GM18511 (cell line): ENCODE data around the gene CEACAM21.
"Not testable (repeated sequence)": the region's sequence is repeated elsewhere in the genome, so short reads cannot be mapped to it uniquely, and the experiment has no call there.

Experiments
- ATAC-seq: cut with Tn5 transposase; IDR thresholded peaks from one replicate; pipeline ENCODE4 v1.9.1; 2021; ENCODE audit warnings: mild to moderate bottlenecking, moderate library complexity; ENCODE audit not compliant: unreplicated experiment

The CEACAM21 gene

GRCh38 chr19:41548954-41549688 lies 26.8 kb upstream of the CEACAM21 start:
- peak; percentile 49 for ATAC-seq

- no peak for ATAC-seq
These were observed 26.1 kb upstream of the CEACAM21 start for GRCh38 chr19:41549884-41550283.

- ATAC-seq: no peak
These were observed 24.8 kb upstream of the CEACAM21 start for GRCh38 chr19:41551212-41551610.

GRCh38 chr19:41551711-41552110 lies 24.3 kb upstream of the CEACAM21 start:
- no peak for ATAC-seq

- ATAC-seq: no peak
These were observed 23.4 kb upstream of the CEACAM21 start for GRCh38 chr19:41552558-41552957.

- ATAC-seq: no peak
These were observed 22.2 kb upstream of the CEACAM21 start for GRCh38 chr19:41553804-41554203.

- no peak for ATAC-seq
These were observed 21.1 kb upstream of the CEACAM21 start for GRCh38 chr19:41554907-41555306.

GRCh38 chr19:41555748-41556147 lies 20.2 kb upstream of the CEACAM21 start:
- no peak for ATAC-seq

- ATAC-seq: no peak
These were observed 12.0 kb upstream of the CEACAM21 start for GRCh38 chr19:41563854-41564514.

- ATAC-seq: no peak
These were observed 11.2 kb upstream of the CEACAM21 start for GRCh38 chr19:41564515-41565378.

GRCh38 chr19:41565379-41565720 lies 10.6 kb upstream of the CEACAM21 start:
- ATAC-seq: no peak

- ATAC-seq: no peak
These were observed 10.0 kb upstream of the CEACAM21 start for GRCh38 chr19:41566001-41566400.

GRCh38 chr19:41569481-41570150 lies 6.3 kb upstream of the CEACAM21 start:
- no peak for ATAC-seq

- no peak for ATAC-seq
These were observed 5.8 kb upstream of the CEACAM21 start for GRCh38 chr19:41570179-41570578.

GRCh38 chr19:41570639-41571112 lies 5.3 kb upstream of the CEACAM21 start:
- no peak for ATAC-seq

GRCh38 chr19:41577144-41577830 lies 1.3 kb downstream of the CEACAM21 start:
- ATAC-seq: no peak

GRCh38 chr19:41577833-41578232 lies 1.9 kb downstream of the CEACAM21 start:
- no peak for ATAC-seq

GRCh38 chr19:41578886-41579285 lies 2.9 kb downstream of the CEACAM21 start:
- no peak for ATAC-seq

- ATAC-seq: not testable (repeated sequence)
These were observed 5.1 kb downstream of the CEACAM21 start for GRCh38 chr19:41581068-41581467.

- not testable (repeated sequence) for ATAC-seq
These were observed 6.7 kb downstream of the CEACAM21 start for GRCh38 chr19:41582577-41583182.
